OCI-LY1 (cell line): ENCODE results near the gene SYT2.
"Not testable (repeated sequence)": the region's sequence is repeated elsewhere in the genome, so short reads cannot be mapped to it uniquely, and the experiment has no call there.

Experiments
- EZH2 ChIP-seq: fragments of 200-600 bp; sonication (generic), shearing (Covaris generic); IDR thresholded peaks from 2 replicates; pipeline ENCODE4 v1.8.0; 2017; ENCODE audit warnings: borderline replicate concordance, mixed run types, mild to moderate bottlenecking, antibody characterized with exemption, low read length, moderate library complexity, mixed read lengths
- TF ChIP-seq, protein P1 (sequence below): fragments of 200-600 bp; sonication (generic), shearing (Covaris generic); IDR thresholded peaks from 2 replicates; pipeline ENCODE4 v1.5.1; 2017; ENCODE audit warnings: mild to moderate bottlenecking, antibody characterized with exemption, low read length, moderate library complexity, mixed read lengths

DNA sequence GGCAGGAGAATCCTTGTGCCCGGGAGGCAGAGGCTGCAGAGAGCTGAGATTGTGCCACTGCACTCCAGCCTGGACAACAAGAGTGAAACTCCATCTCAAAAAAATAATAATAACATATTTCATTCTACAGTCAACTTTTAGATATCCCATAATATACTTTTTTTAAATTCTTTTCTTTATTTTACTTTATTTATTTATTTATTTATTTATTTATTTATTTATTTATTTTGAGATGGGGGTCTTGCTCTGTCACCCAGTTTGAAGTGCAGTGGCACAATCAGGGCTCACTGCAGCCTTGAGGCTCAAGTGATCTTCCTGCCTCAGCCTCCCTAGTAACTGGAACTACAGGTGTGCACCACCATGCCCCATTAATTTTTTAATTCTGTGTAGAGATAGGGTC, 3.9 kb upstream of the SYT2 start:
- TF ChIP-seq, protein P1, sequence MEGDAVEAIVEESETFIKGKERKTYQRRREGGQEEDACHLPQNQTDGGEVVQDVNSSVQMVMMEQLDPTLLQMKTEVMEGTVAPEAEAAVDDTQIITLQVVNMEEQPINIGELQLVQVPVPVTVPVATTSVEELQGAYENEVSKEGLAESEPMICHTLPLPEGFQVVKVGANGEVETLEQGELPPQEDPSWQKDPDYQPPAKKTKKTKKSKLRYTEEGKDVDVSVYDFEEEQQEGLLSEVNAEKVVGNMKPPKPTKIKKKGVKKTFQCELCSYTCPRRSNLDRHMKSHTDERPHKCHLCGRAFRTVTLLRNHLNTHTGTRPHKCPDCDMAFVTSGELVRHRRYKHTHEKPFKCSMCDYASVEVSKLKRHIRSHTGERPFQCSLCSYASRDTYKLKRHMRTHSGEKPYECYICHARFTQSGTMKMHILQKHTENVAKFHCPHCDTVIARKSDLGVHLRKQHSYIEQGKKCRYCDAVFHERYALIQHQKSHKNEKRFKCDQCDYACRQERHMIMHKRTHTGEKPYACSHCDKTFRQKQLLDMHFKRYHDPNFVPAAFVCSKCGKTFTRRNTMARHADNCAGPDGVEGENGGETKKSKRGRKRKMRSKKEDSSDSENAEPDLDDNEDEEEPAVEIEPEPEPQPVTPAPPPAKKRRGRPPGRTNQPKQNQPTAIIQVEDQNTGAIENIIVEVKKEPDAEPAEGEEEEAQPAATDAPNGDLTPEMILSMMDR: not testable (repeated sequence)
- not testable (repeated sequence) for TF ChIP-seq EZH2
